ELF-1 (cell line): ENCODE results near the gene PHLPP1.

ENCODE experiments used
- DNase-seq: peaks from one replicate; pipeline ENCODE4 v3.0.0-alpha.2; 2016; ENCODE audit warnings: low read depth, low spot score

Gene PHLPP1

GRCh38 chr18:63002803-63003445 is 287.6 kb downstream of the PHLPP1 start:
- DNase-seq: no peak

GRCh38 chr18:63003899-63004298 is 288.6 kb downstream of the PHLPP1 start:
- no peak for DNase-seq

- no peak for DNase-seq
Measured at GRCh38 chr18:63004466-63005089, 289.2 kb downstream of the PHLPP1 start.

- no peak for DNase-seq
Measured at GRCh38 chr18:63005306-63005705, 290.0 kb downstream of the PHLPP1 start.

GRCh38 chr18:63007231-63007630 is 291.9 kb downstream of the PHLPP1 start:
- DNase-seq: no peak

- DNase-seq: peak; percentile 57
Measured at GRCh38 chr18:63016270-63016669, 300.9 kb downstream of the PHLPP1 start.

GRCh38 chr18:63017076-63017475 is 301.7 kb downstream of the PHLPP1 start:
- no peak for DNase-seq

- DNase-seq: no peak
Measured at GRCh38 chr18:63017977-63018376, 302.6 kb downstream of the PHLPP1 start.

GRCh38 chr18:63022429-63023022 is 307.2 kb downstream of the PHLPP1 start:
- peak; percentile 68 for DNase-seq

- DNase-seq: peak; percentile 53
Measured at GRCh38 chr18:63025251-63026090, 310.1 kb downstream of the PHLPP1 start.

- no peak for DNase-seq
Measured at GRCh38 chr18:63028380-63028779, 313.0 kb downstream of the PHLPP1 start.
